K562 (cell line): ENCODE results near the gene GALR3. TPM values are rescaled to one million over a fixed set of nuclear protein-coding genes. Genes with fewer than 3 reads are reported as not detected.

Source experiments
- ATAC-seq: fragments of 200-7000 bp; cut with Tn5 transposase; 3 replicates; pipeline ENCODE4 v1.9.1; 2020; ENCODE audit warnings: moderate library complexity
- BruUV-seq: library from RNA; stranded (reverse); fragments of 400-500 nt; replicated peaks from 2 replicates; lab custom pipeline; 2021; lab: Mats Ljungman, UMichigan
- CTCF ChIA-PET: fragments of 300-600 bp; formaldehyde crosslinking; extraction: SDS; loops from one replicate; lab custom pipeline; 2021; ENCODE audit warnings: low intra/inter-chr PET ratio; lab: Yijun Ruan, JAX
- POLR2A ChIA-PET: fragments of 300-600, 350-650 bp; sonication (Branson Sonifier 250); formaldehyde crosslinking; extraction: SDS; loops from one replicate; lab custom pipeline; 2021; ENCODE audit warnings: antibody characterized with exemption, inconsistent platforms; lab: Yijun Ruan, JAX
- DNase-seq, 4 experiments: peaks; one replicate each; pipeline versions ENCODE4 v3.0.0 to v3.0.0-alpha.2; 2011 to 2018; ENCODE audit warnings: low spot score in 3 of 4, mixed read lengths in 3 of 4; ENCODE audit errors: extremely low read depth in 1 of 4
- FAIRE-seq: peaks from 2 replicates; lab custom pipeline; 2011; peaks lifted over from hg19 to GRCh38; lab: Jason Lieb, UNC
- H2AFZ ChIP-seq: 2 replicates; pipeline ENCODE4 v1.6.0; 2011; ENCODE audit warnings: low read depth, low read length, control low read depth, inconsistent platforms
- H3K27ac ChIP-seq: fragments of 200-600 bp; 3 replicates; pipeline ENCODE4 v1.8.0; 2011; ENCODE audit warnings: low read depth, mild to moderate bottlenecking, control low read depth, inconsistent platforms, low read length, moderate library complexity, mixed read lengths; ENCODE audit errors: extremely low read depth
- H3K27me3 ChIP-seq, 2 experiments: fragments of 300-600 bp in 1 of 2; 2 replicates in 1 of 2; 3 replicates in 1 of 2; pipeline versions ENCODE4 v1.6.0 to v1.8.0; 2011; ENCODE audit warnings: inconsistent platforms in 2 of 2, low read length in 2 of 2, mild to moderate bottlenecking in 1 of 2, mixed read lengths in 1 of 2, moderate library complexity in 1 of 2; ENCODE audit not compliant: control insufficient read depth in 2 of 2, insufficient read depth in 2 of 2
- H3K36me3 ChIP-seq: fragments of 300-600 bp; 3 replicates; pipeline ENCODE4 v1.8.0; 2011; ENCODE audit warnings: mild to moderate bottlenecking, low read length, inconsistent platforms; ENCODE audit not compliant: control insufficient read depth, insufficient read depth
- H3K4me1 ChIP-seq, 2 experiments: fragments of 200-600 bp in 1 of 2; replicated peaks in 1 of 2; 2 replicates in 1 of 2; 3 replicates in 1 of 2; pipeline versions ENCODE4 v1.5.1 to v1.8.0; 2011; ENCODE audit warnings: inconsistent platforms in 2 of 2, low read length in 2 of 2, mild to moderate bottlenecking in 1 of 2, mixed read lengths in 1 of 2, moderate library complexity in 1 of 2; ENCODE audit not compliant: control insufficient read depth in 2 of 2, insufficient read depth in 2 of 2
- H3K4me2 ChIP-seq: 2 replicates; pipeline ENCODE4 v1.6.1; 2011; ENCODE audit warnings: low read length, control low read depth, inconsistent platforms, mixed read lengths; ENCODE audit not compliant: insufficient read depth
- H3K4me3 ChIP-seq: fragments of 200-600 bp; sonication (generic), shearing (Covaris generic); 2 replicates; pipeline ENCODE4 v1.5.1; 2016; ENCODE audit warnings: control low read depth, inconsistent platforms
- H3K79me2 ChIP-seq: fragments of 200-600 bp; 3 replicates; pipeline ENCODE4 v1.8.0; 2011; ENCODE audit warnings: low read length, inconsistent platforms; ENCODE audit not compliant: control insufficient read depth, insufficient read depth
- H3K9ac ChIP-seq, 2 experiments: 2 replicates each; pipeline versions ENCODE4 v1.6.0 to v1.6.1; 2011; ENCODE audit warnings: low read depth in 2 of 2, low read length in 2 of 2, control low read depth in 1 of 2, inconsistent platforms in 1 of 2, mild to moderate bottlenecking in 1 of 2, mixed read lengths in 1 of 2; ENCODE audit not compliant: insufficient read depth in 1 of 2
- H3K9me1 ChIP-seq: one replicate; pipeline ENCODE4 v1.6.0; 2011; ENCODE audit warnings: inconsistent platforms, mild to moderate bottlenecking, low read length, moderate library complexity; ENCODE audit not compliant: control insufficient read depth, insufficient read depth
- H3K9me3 ChIP-seq: replicated peaks from 2 replicates; pipeline ENCODE4 v1.5.1; 2011; ENCODE audit warnings: low read depth, low read length, inconsistent platforms; ENCODE audit not compliant: control insufficient read depth, insufficient read depth
- H4K20me1 ChIP-seq: replicated peaks from 2 replicates; pipeline ENCODE4 v1.6.1; 2011; ENCODE audit warnings: low read length, inconsistent platforms, mixed read lengths; ENCODE audit not compliant: control insufficient read depth, insufficient read depth
- ATF7 ChIP-seq: fragments of 450-650 bp; IDR thresholded peaks from 2 replicates; pipeline ENCODE4 v1.7.1; 2014; ENCODE audit warnings: mild to moderate bottlenecking, moderate library complexity
- BCOR ChIP-seq: fragments of 450-650 bp; IDR thresholded peaks from 2 replicates; pipeline ENCODE4 v1.6.1; 2016
- CEBPG ChIP-seq, 3 experiments: fragments of 200-800 bp in 1 of 3; sonication (Bioruptor generic) in 1 of 3; sonication (generic) in 1 of 3; formaldehyde crosslinking in 1 of 3; IDR thresholded peaks in 2 of 3; conservative IDR thresholded peaks in 1 of 3; 2 replicates each; pipeline versions ENCODE4 v1.6.1 to v1.8.0; 2016 to 2022; ENCODE audit warnings: missing compliant biosample characterization in 2 of 3, missing genetic modification characterization in 2 of 3, mild to moderate bottlenecking in 1 of 3, missing genetic modification reagents in 1 of 3
- CTBP1 ChIP-seq: fragments of 450-650 bp; IDR thresholded peaks from 2 replicates; pipeline ENCODE4 v1.6.1; 2016; ENCODE audit warnings: borderline replicate concordance
- ESRRA ChIP-seq: fragments of 450-650 bp; IDR thresholded peaks from 2 replicates; pipeline ENCODE4 v1.6.1; 2014; ENCODE audit warnings: low read depth, mild to moderate bottlenecking, moderate library complexity, borderline replicate concordance
- KDM2B ChIP-seq: fragments of 250-450 bp; sonication (Bioruptor Pico); IDR thresholded peaks from 2 replicates; pipeline ENCODE4 v1.8.0; 2021; ENCODE audit warnings: mild to moderate bottlenecking, moderate library complexity
- KLF6 ChIP-seq: fragments of 250-450 bp; sonication (Bioruptor Pico); IDR thresholded peaks from 2 replicates; pipeline ENCODE4 v1.4.0; 2020; ENCODE audit warnings: mild to moderate bottlenecking, moderate library complexity, borderline replicate concordance
- MYC ChIP-seq, 2 experiments: fragments of 250-450 bp in 1 of 2; sonication (Bioruptor Pico) in 1 of 2; IDR thresholded peaks; 2 replicates each; pipeline versions ENCODE4 v1.5.1 to v1.6.1; 2012 to 2021; ENCODE audit warnings: low read depth in 2 of 2, borderline replicate concordance in 1 of 2, improper control_type of control experiment in 1 of 2, low read length in 1 of 2, mild to moderate bottlenecking in 1 of 2, moderate library complexity in 1 of 2
- NRF1 ChIP-seq, 2 experiments: fragments of 450-650 bp; IDR thresholded peaks in 1 of 2; conservative IDR thresholded peaks in 1 of 2; 2 replicates each; pipeline ENCODE4 v1.6.1; 2014; ENCODE audit warnings: mild to moderate bottlenecking in 2 of 2
- PKNOX1 ChIP-seq: fragments of 450-650 bp; IDR thresholded peaks from 2 replicates; pipeline ENCODE4 v1.6.1; 2016
- RBM25 ChIP-seq: fragments of 200-400 bp; formaldehyde crosslinking; IDR thresholded peaks from 2 replicates; pipeline ENCODE4 v1.6.1; 2018; ENCODE audit warnings: low read length, low read depth, moderate library complexity; ENCODE audit not compliant: severe bottlenecking
- RCOR1 ChIP-seq, 2 experiments: IDR thresholded peaks; 2 replicates each; pipeline ENCODE4 v1.6.1; 2012; ENCODE audit warnings: low read depth in 2 of 2, low read length in 2 of 2, borderline replicate concordance in 1 of 2, improper control_type of control experiment in 1 of 2
- ZFP36 ChIP-seq: fragments of 150-350 bp; IDR thresholded peaks from 2 replicates; pipeline ENCODE4 v1.6.1; 2018; ENCODE audit warnings: low read length, low read depth; ENCODE audit not compliant: partially characterized antibody
- ZZZ3 ChIP-seq: fragments of 450-650 bp; IDR thresholded peaks from 2 replicates; pipeline ENCODE4 v1.6.1; 2016; ENCODE audit warnings: antibody characterized with exemption, mild to moderate bottlenecking, moderate library complexity
- WGBS: fragments of 100-300 bp; shearing (Covaris generic); methylation state at CpG from one replicate; pipeline ENCODE4 v1.1.6; 2016; ENCODE audit warnings: low coverage, mixed read lengths; ENCODE audit not compliant: insufficient coverage; ENCODE audit errors: missing lambda C conversion rate; 5-methylcytosine and 5-hydroxymethylcytosine counted together
- in situ Hi-C: fragments of 300-500 bp; cut with MboI; formaldehyde crosslinking; loops from 4 replicates; pipeline ENCODE4 v1.15.0; 2018; ENCODE audit warnings: inconsistent platforms, mixed read lengths
- intact Hi-C: fragments of 100-400 bp; cut with micrococcal nuclease; formaldehyde crosslinking; loops from 2 replicates; pipeline ENCODE4 v1.14.2; 2022
- polyA plus RNA-seq, 8 experiments: library from polyadenylated mRNA; depleted of rRNA in 4 of 8; stranded (reverse) in 5 of 8; unstranded in 3 of 8; fragments of >200 nt; fragmentation: Nextera tagmentation in 2 of 8; fragmentation: Illumina TruSeq in 1 of 8; extraction: Ambion mirVana in 2 of 8; extraction: Trizol in 1 of 8; gene quantifications; 2 replicates each; pipeline versions ENCODE4 v1.2.1 to v1.2.3, GENCODE V29; 2011 to 2014; ENCODE audit warnings: inconsistent platforms in 1 of 8, missing spikeins in 1 of 8
- total RNA-seq, 7 experiments: library from RNA; depleted of rRNA in 6 of 7; stranded (reverse); fragments of >200 nt in 6 of 7; fragmentation: Illumina TruSeq in 2 of 7; extraction: Trizol in 2 of 7; gene quantifications; 2 replicates each; pipeline versions ENCODE4 v1.2.1 to v1.2.3, GENCODE V29; 2011 to 2021; ENCODE audit warnings: low replicate concordance in 1 of 7
- TF ChIP-seq, protein P1 (sequence below), 2 experiments: fragments of 450-650 bp in 1 of 2; sonication (generic) in 1 of 2; formaldehyde crosslinking in 1 of 2; IDR thresholded peaks in 1 of 2; conservative IDR thresholded peaks in 1 of 2; 2 replicates each; pipeline versions ENCODE4 v1.6.1 to v1.8.1; 2016 to 2023; ENCODE audit warnings: mild to moderate bottlenecking in 2 of 2, moderate library complexity in 2 of 2, inconsistent platforms in 1 of 2, missing genetic modification reagents in 1 of 2

Gene GALR3
- total and polyA plus RNA-seq, 9 of the 15 experiments (the other 6 are each of a cell fraction or from before 2014, with no cell fraction given), result 0.13 TPM; not detected in 8

- WGBS, result 38% methylated on average over 11 of the region's 11 CpGs
- no peak overlapping the region for H3K4me2 ChIP-seq
- H2AFZ ChIP-seq, result no peak overlapping the region
- H3K9ac ChIP-seq, result peak overlapping the region in 1 of 2 experiments; percentile 45; a peak in 2 of 4 replicates
- no peak for FAIRE-seq
- no peak for DNase-seq
- no peaks in the 10 kb centered on the region for H3K9me1 ChIP-seq
- no TSS peak for BruUV-seq
- no peaks in the 10 kb centered on the region for H4K20me1 ChIP-seq
- H3K27me3 ChIP-seq, result no peaks in the 10 kb centered on the region
- peaks cover 7 to 8% of the 10 kb centered on the region in 2 experiments; a peak in 4 of 5 replicates for H3K4me1 ChIP-seq
- H3K36me3 ChIP-seq, result no peaks in the 10 kb centered on the region
- no peaks in the 10 kb centered on the region for H3K9me3 ChIP-seq
- no peaks in the 10 kb centered on the region for H3K79me2 ChIP-seq
- in situ Hi-C loops (no loop called here), intact Hi-C loops (no loop called here)
- peak; percentile 84 for ATAC-seq
- CTCF ChIA-PET, result no interaction called here
- no peak overlapping the region for H3K27ac ChIP-seq
- POLR2A ChIA-PET, result interaction anchor here (0.6 kb wide), 2 partner anchors 12 to 33 kb away, joined by 3 read pairs; no protein-coding TSS in a partner anchor
- no peak for TF ChIP-seq ZFP36
- no peak for TF ChIP-seq KDM2B (CRISPR knock-in tag)
- TF ChIP-seq CEBPG (CRISPR knock-in tag; IDR thresholded peaks at IDR 0.05), result peak; percentile 82
- TF ChIP-seq CEBPG (tag; conservative IDR thresholded peaks at IDR 0.05 in 1 of 2, IDR thresholded peaks at IDR 0.05 in 1 of 2), result peak in 1 of 2 experiments; percentile 39; a peak in 1 of 4 replicates
- TF ChIP-seq ZZZ3, result no peak
- TF ChIP-seq NRF1 (conservative IDR thresholded peaks at IDR 0.05 in 1 of 2, IDR thresholded peaks at IDR 0.05 in 1 of 2), result peak; percentile 18 to 33; a peak in 2 of 4 replicates
- TF ChIP-seq MYC (IDR thresholded peaks at IDR 0.05; ENCODE audit: low read depth, low read length), result 0 out of 2 replicates have a peak, but pooled peaks have one; percentile 21
- no peak for TF ChIP-seq MYC (CRISPR knock-in tag; IDR thresholded peaks at IDR 0.05; ENCODE audit: borderline replicate concordance, low read depth)
- peak; percentile 16 for TF ChIP-seq RBM25
- TF ChIP-seq, protein P1, sequence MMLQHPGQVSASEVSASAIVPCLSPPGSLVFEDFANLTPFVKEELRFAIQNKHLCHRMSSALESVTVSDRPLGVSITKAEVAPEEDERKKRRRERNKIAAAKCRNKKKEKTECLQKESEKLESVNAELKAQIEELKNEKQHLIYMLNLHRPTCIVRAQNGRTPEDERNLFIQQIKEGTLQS (IDR thresholded peaks at IDR 0.05), result peak; percentile 61; the same call in 1 of the 2 replicates
- TF ChIP-seq, protein P1 (CRISPR knock-in tag; conservative IDR thresholded peaks at IDR 0.05), result no peak
- 0 out of 4 replicates have a peak, but pooled peaks of 1 of the 2 experiments have one; percentile 8 for TF ChIP-seq RCOR1 (IDR thresholded peaks at IDR 0.05; ENCODE audit: borderline replicate concordance in 1 of 2, low read depth in 2 of 2, low read length in 2 of 2)
- peak; percentile 27; the same call in 1 of the 2 replicates for TF ChIP-seq ATF7
- TF ChIP-seq ESRRA, result peak; percentile 35; the same call in 1 of the 2 replicates
- peak; percentile 20; the same call in 1 of the 2 replicates for TF ChIP-seq BCOR
- no peak for TF ChIP-seq KLF6 (CRISPR knock-in tag)
- TF ChIP-seq PKNOX1, result peak; percentile 73
- peak; percentile 43; the same call in 1 of the 2 replicates for TF ChIP-seq CTBP1
- H3K4me3 ChIP-seq, result no peak overlapping the region
These were observed 38.2 kb upstream of the GALR3 start for GRCh38 chr22:37784829-37785495.
